ENCODE measurements around the gene PDLIM4.

Gene PDLIM4

DNA sequence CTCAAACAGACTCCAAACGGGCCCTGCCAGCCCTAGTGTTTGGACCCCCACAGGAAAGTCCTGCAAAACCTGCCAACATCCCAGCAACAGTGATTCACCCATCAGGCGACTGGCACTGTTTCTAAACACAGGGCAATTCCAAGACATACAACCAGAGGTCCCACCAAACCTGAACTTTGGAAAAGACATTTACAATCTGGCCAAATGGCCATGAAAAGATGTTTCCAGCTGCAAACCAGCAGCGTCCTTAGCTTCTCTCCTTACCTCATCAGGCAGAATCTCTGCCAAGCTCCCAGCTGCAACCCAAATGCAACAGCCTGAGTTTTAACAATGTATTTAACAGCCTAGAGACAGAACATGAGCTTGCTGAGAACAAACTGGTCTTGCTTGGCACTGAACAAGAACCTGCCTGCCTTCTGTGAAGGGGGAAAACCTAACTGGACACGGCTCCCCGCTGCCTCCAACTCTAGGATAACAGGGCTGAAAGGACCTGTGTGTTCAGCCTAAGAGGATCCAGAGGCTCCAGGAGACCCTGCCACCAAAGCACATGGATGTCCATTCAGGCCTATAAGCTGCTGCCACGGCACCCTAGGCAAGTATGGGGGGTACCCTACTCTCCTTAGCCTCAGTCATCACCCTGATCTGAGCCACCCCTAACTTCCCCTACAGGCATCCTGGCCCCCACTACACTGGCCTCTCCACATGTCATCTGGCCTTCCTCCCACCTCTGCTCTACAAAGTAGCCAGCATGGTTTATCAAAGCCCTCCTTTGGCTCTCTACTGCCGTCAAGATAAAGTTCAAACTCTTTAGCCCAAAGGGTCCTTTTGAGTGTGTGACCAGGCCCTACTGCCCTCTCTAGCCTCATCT is 35.5 kb upstream of the PDLIM4 start:
- Histone ChIP-seq H3K4me1 (ENCODE audit: insufficient read depth, insufficient read length) (peaks cover 9% of the 10 kb centered on the region), H3K9ac (ENCODE audit: insufficient read length, low read depth) (no peak overlapping the region)
- no peak for DNase-seq (ENCODE audit: low read depth, low spot score)

DNA sequence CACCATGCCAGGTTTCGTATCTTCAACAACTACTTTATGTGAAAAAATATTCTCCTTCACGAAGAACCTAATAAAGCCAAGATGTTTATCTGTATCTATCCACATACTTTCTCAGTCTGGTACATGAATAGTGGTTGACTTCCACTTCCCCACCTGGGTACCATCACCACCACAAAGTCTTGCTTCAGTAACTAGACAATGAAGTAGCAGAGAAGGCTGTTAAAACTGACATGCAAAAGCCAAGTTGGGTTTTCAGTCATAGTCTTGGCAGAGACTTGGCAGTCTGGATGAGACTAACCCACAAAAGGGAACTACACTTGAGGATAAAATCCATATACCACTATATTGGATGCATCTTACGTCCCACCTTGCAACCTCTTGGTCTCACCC is 34.9 kb upstream of the PDLIM4 start:
- H3K4me1 ChIP-seq (ENCODE audit: insufficient read depth, insufficient read length): peaks cover 9% of the 10 kb centered on the region
- no peak overlapping the region for H3K4me3 ChIP-seq (ENCODE audit: insufficient read length, low read depth)
- DNase-seq (ENCODE audit: low read depth, low spot score): no peak
- TF ChIP-seq ZNF274 (IDR thresholded peaks at IDR 0.05; ENCODE audit: low read depth, low read length) (no peak), SUZ12 (IDR thresholded peaks at IDR 0.05; ENCODE audit: extremely low read depth, insufficient read depth, insufficient read length) (no peak), YY1 (IDR thresholded peaks at IDR 0.05; ENCODE audit: insufficient read depth, insufficient read length) (no peak)
- H3K9me3 ChIP-seq (ENCODE audit: insufficient read depth, low read length): no peaks in the 10 kb centered on the region
- H3K36me3 ChIP-seq (ENCODE audit: insufficient read depth, insufficient read length, low read length): peaks cover 9% of the 10 kb centered on the region
- no peak overlapping the region for H3K9ac ChIP-seq (ENCODE audit: insufficient read length, low read depth)
- H3K27me3 ChIP-seq (ENCODE audit: insufficient read depth, insufficient read length): peaks cover 8% of the 10 kb centered on the region

More for the DNA sequence above, 35.5 kb upstream of the PDLIM4 start:
- Histone ChIP-seq H3K9me3 (ENCODE audit: insufficient read depth, low read length) (no peaks in the 10 kb centered on the region), H3K36me3 (ENCODE audit: insufficient read depth, insufficient read length, low read length) (peaks cover 15% of the 10 kb centered on the region), H3K4me3 (ENCODE audit: insufficient read length, low read depth) (no peak overlapping the region), H3K27me3 (ENCODE audit: insufficient read depth, insufficient read length) (peaks cover 6% of the 10 kb centered on the region)
- TF ChIP-seq SUZ12 (IDR thresholded peaks at IDR 0.05; ENCODE audit: extremely low read depth, insufficient read depth, insufficient read length) (no peak), ZNF274 (IDR thresholded peaks at IDR 0.05; ENCODE audit: low read depth, low read length) (no peak), YY1 (IDR thresholded peaks at IDR 0.05; ENCODE audit: insufficient read depth, insufficient read length) (no peak)

GRCh38 chr5:132223861-132224260 is 33.6 kb upstream of the PDLIM4 start:
- Histone ChIP-seq H3K4me1 (ENCODE audit: insufficient read depth, insufficient read length) (peaks cover 9% of the 10 kb centered on the region), H3K4me3 (ENCODE audit: insufficient read length, low read depth) (no peak overlapping the region), H3K9me3 (ENCODE audit: insufficient read depth, low read length) (no peaks in the 10 kb centered on the region), H3K36me3 (ENCODE audit: insufficient read depth, insufficient read length, low read length) (peaks cover 3% of the 10 kb centered on the region), H3K9ac (ENCODE audit: insufficient read length, low read depth) (no peak overlapping the region), H3K27me3 (ENCODE audit: insufficient read depth, insufficient read length) (peaks cover 10% of the 10 kb centered on the region)
- no peak for DNase-seq (ENCODE audit: low read depth, low spot score)
- TF ChIP-seq SUZ12 (IDR thresholded peaks at IDR 0.05; ENCODE audit: extremely low read depth, insufficient read depth, insufficient read length): no peak
- TF ChIP-seq YY1 (IDR thresholded peaks at IDR 0.05; ENCODE audit: insufficient read depth, insufficient read length): no peak
- TF ChIP-seq ZNF274 (IDR thresholded peaks at IDR 0.05; ENCODE audit: low read depth, low read length): no peak

- Histone ChIP-seq H3K4me3 (ENCODE audit: insufficient read length, low read depth) (no peak overlapping the region), H3K9ac (ENCODE audit: insufficient read length, low read depth) (peak overlapping the region; percentile 32), H3K9me3 (ENCODE audit: insufficient read depth, low read length) (no peaks in the 10 kb centered on the region), H3K27me3 (ENCODE audit: insufficient read depth, insufficient read length) (peaks cover 15% of the 10 kb centered on the region), H3K4me1 (ENCODE audit: insufficient read depth, insufficient read length) (peaks cover 9% of the 10 kb centered on the region), H3K36me3 (ENCODE audit: insufficient read depth, insufficient read length, low read length) (peaks cover 3% of the 10 kb centered on the region)
- DNase-seq (ENCODE audit: low read depth, low spot score): no peak
- no peak for TF ChIP-seq ZNF274 (IDR thresholded peaks at IDR 0.05; ENCODE audit: low read depth, low read length)
- no peak for TF ChIP-seq YY1 (IDR thresholded peaks at IDR 0.05; ENCODE audit: insufficient read depth, insufficient read length)
- TF ChIP-seq SUZ12 (IDR thresholded peaks at IDR 0.05; ENCODE audit: extremely low read depth, insufficient read depth, insufficient read length): no peak
Measured at GRCh38 chr5:132224716-132225115, 32.8 kb upstream of the PDLIM4 start.

DNA sequence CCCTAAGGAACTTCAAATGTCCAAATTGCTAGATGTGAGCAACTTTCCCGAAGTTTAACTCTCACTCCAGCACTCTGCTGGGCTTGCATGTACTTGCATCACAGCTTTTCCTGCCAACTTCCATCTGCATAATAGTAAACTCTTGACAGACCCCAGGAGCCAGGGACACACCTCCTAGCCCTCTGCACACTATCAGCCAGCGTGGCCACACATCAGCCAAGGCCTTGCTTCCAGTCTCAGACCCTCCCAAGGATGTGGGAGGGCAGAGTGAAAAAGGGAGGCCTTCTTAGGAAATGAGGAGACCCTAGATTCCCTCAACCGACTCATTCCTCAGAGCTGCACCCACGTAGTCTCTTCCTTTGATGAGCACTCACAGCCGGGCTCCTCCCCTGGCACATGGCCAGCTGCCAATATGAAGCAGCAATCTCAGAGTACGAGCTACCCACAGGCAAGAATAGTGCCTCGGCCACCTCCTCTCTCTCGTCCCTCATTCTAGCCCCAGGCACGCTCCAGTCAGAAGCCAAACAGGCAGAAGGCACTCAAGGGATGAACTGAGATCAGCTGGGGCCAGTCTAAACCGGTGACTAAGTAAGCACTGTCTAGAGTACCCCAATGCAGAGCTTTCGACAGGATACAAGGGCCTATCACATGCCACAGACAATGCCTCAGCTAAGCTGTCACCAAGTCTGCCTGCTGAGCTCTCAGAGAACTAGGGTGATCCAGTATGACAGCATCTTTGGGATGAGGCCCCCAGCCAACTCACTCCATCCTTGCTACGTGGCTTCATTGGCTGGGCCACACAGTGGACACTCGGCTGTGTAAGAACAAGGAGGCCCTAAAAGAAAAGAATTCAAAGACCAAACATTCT is 32.1 kb upstream of the PDLIM4 start:
- H3K4me1 ChIP-seq (ENCODE audit: insufficient read depth, insufficient read length): peaks cover 9% of the 10 kb centered on the region
- peaks cover 15% of the 10 kb centered on the region for H3K27me3 ChIP-seq (ENCODE audit: insufficient read depth, insufficient read length)
- no peak for DNase-seq (ENCODE audit: low read depth, low spot score)
- peaks cover 3% of the 10 kb centered on the region for H3K36me3 ChIP-seq (ENCODE audit: insufficient read depth, insufficient read length, low read length)
- TF ChIP-seq ZNF274 (IDR thresholded peaks at IDR 0.05; ENCODE audit: low read depth, low read length): no peak
- no peak overlapping the region for H3K9ac ChIP-seq (ENCODE audit: insufficient read length, low read depth)
- H3K4me3 ChIP-seq (ENCODE audit: insufficient read length, low read depth): no peak overlapping the region
- H3K9me3 ChIP-seq (ENCODE audit: insufficient read depth, low read length): no peaks in the 10 kb centered on the region

- peaks cover 3% of the 10 kb centered on the region for H3K36me3 ChIP-seq (ENCODE audit: insufficient read depth, insufficient read length, low read length)
- peak overlapping the region; percentile 47 for H3K4me3 ChIP-seq (ENCODE audit: insufficient read length, low read depth)
- H3K9me3 ChIP-seq (ENCODE audit: insufficient read depth, low read length): no peaks in the 10 kb centered on the region
- no peak for TF ChIP-seq ZNF274 (IDR thresholded peaks at IDR 0.05; ENCODE audit: low read depth, low read length)
- no peak for TF ChIP-seq YY1 (IDR thresholded peaks at IDR 0.05; ENCODE audit: insufficient read depth, insufficient read length)
- TF ChIP-seq SUZ12 (IDR thresholded peaks at IDR 0.05; ENCODE audit: extremely low read depth, insufficient read depth, insufficient read length): no peak
- H3K27me3 ChIP-seq (ENCODE audit: insufficient read depth, insufficient read length): peaks cover 15% of the 10 kb centered on the region
- DNase-seq (ENCODE audit: low read depth, low spot score): no peak
- peak overlapping the region; percentile 67 for H3K9ac ChIP-seq (ENCODE audit: insufficient read length, low read depth)
- peaks cover 9% of the 10 kb centered on the region for H3K4me1 ChIP-seq (ENCODE audit: insufficient read depth, insufficient read length)
Measured at GRCh38 chr5:132226516-132227234, 30.8 kb upstream of the PDLIM4 start.

DNA sequence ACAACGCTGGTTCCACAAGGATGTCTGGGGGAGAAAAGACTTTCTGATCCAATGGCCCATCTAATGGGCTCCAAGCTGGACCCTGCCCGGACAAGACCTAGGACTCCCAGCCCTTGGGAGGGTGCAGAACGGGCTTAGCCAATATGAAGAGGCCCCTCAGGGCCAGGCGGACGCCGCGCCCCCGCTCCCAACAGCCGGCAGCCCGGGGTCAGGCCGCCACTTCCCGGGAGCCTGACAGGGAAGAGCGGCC is 30.3 kb upstream of the PDLIM4 start:
- H3K36me3 ChIP-seq (ENCODE audit: insufficient read depth, insufficient read length, low read length): peaks cover 3% of the 10 kb centered on the region

More for the DNA sequence above, 30.3 kb upstream of the PDLIM4 start:
- TF ChIP-seq YY1 (IDR thresholded peaks at IDR 0.05; ENCODE audit: insufficient read depth, insufficient read length) (no peak), SUZ12 (IDR thresholded peaks at IDR 0.05; ENCODE audit: extremely low read depth, insufficient read depth, insufficient read length) (no peak), ZNF274 (IDR thresholded peaks at IDR 0.05; ENCODE audit: low read depth, low read length) (no peak)
- DNase-seq (ENCODE audit: low read depth, low spot score): no peak
- Histone ChIP-seq H3K9me3 (ENCODE audit: insufficient read depth, low read length) (no peaks in the 10 kb centered on the region), H3K4me3 (ENCODE audit: insufficient read length, low read depth) (peak overlapping the region; percentile 47), H3K4me1 (ENCODE audit: insufficient read depth, insufficient read length) (peaks cover 9% of the 10 kb centered on the region), H3K27me3 (ENCODE audit: insufficient read depth, insufficient read length) (peaks cover 15% of the 10 kb centered on the region), H3K9ac (ENCODE audit: insufficient read length, low read depth) (peak overlapping the region; percentile 67)

Data from NT2/D1 (cell line).